Measurements from ENCODE around the gene USP14.

DNA sequence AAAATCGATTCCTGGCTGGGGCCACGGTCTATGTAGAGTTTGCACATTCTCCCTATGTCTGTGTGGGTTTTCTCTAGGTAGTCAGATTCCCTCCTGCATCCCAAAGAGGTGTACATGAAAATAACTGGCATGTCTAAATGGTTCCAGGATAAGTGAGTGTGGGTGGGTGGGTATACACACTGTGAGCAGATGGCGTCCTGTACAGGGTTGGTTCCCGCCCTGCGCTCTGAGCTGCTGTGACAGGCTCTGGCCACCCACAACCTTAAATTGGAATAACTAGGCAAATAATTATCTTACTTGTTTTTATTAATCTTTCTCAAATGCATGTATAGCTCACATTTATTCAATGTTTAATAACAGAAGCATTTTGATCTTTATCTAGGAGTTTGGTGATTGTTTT lies 93.2 kb downstream of the USP14 start:
- no peak for TF ChIP-seq POLR2A (IDR thresholded peaks at IDR 0.05)
- TF ChIP-seq, protein P1, sequence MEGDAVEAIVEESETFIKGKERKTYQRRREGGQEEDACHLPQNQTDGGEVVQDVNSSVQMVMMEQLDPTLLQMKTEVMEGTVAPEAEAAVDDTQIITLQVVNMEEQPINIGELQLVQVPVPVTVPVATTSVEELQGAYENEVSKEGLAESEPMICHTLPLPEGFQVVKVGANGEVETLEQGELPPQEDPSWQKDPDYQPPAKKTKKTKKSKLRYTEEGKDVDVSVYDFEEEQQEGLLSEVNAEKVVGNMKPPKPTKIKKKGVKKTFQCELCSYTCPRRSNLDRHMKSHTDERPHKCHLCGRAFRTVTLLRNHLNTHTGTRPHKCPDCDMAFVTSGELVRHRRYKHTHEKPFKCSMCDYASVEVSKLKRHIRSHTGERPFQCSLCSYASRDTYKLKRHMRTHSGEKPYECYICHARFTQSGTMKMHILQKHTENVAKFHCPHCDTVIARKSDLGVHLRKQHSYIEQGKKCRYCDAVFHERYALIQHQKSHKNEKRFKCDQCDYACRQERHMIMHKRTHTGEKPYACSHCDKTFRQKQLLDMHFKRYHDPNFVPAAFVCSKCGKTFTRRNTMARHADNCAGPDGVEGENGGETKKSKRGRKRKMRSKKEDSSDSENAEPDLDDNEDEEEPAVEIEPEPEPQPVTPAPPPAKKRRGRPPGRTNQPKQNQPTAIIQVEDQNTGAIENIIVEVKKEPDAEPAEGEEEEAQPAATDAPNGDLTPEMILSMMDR (IDR thresholded peaks at IDR 0.05), result no peak
